Tibial nerve (tissue), 3 donors: ENCODE measurements around the gene TMEM233.

ENCODE experiments used
- CTCF ChIP-seq, 5 experiments: fragments of 200-600 bp in 3 of 5; fragments of 450-650 bp in 2 of 5; sonication (generic) in 3 of 5; IDR thresholded peaks; one replicate each; pipeline ENCODE4 v1.5.1; 2016 to 2019; ENCODE audit warnings: antibody characterized with exemption in 5 of 5, mild to moderate bottlenecking in 3 of 5, moderate library complexity in 2 of 5
- POLR2A ChIP-seq, 2 donors: fragments of 450-650 bp; IDR thresholded peaks; one replicate each; pipeline ENCODE4 v1.6.1; 2017; ENCODE audit warnings: antibody characterized with exemption in 2 of 2, mild to moderate bottlenecking in 2 of 2, moderate library complexity in 2 of 2

GRCh38 chr12:119614705-119615104 lies 21.1 kb downstream of the TMEM233 start:
- TF ChIP-seq CTCF (IDR thresholded peaks at IDR 0.05) = no peak
- no peak for TF ChIP-seq POLR2A (IDR thresholded peaks at IDR 0.05)
